GM13976 (cell line): ENCODE measurements around the gene ASTN2.

ENCODE experiments used
- DNase-seq: peaks from one replicate; pipeline ENCODE4 v3.0.0; 2012; ENCODE audit warnings: low spot score
- CTCF ChIP-seq: IDR thresholded peaks from 2 replicates; pipeline ENCODE4 v1.5.1; 2012; ENCODE audit warnings: borderline replicate concordance, mild to moderate bottlenecking; ENCODE audit not compliant: insufficient read depth; ENCODE audit errors: extremely low read depth, missing control alignments, control extremely low read depth
- in situ Hi-C: fragments of 300-500 bp; cut with MboI; formaldehyde crosslinking; loops from one replicate; pipeline ENCODE4 v1.12.0; 2022; ENCODE audit warnings: low sequenced_read_pairs, mixed read lengths, inconsistent platforms; ENCODE audit not compliant: unreplicated experiment

ASTN2 gene

GRCh38 chr9:116986015-116986414 lies 428.8 kb downstream of the ASTN2 start:
- in situ Hi-C loops = no loop called here

GRCh38 chr9:116985596-116985995 lies 429.3 kb downstream of the ASTN2 start:
- no peak for DNase-seq
- no peak for TF ChIP-seq CTCF
- in situ Hi-C loops = no loop called here

More at GRCh38 chr9:116986015-116986414, 428.8 kb downstream of the ASTN2 start:
- no peak for TF ChIP-seq CTCF
- DNase-seq = no peak

- in situ Hi-C loops = no loop called here
These were observed 430.7 kb downstream of the ASTN2 start for GRCh38 chr9:116984111-116984510.

GRCh38 chr9:116980582-116981120 lies 434.2 kb downstream of the ASTN2 start:
- no peak for DNase-seq
- in situ Hi-C loops = no loop called here
- no peak for TF ChIP-seq CTCF

More at GRCh38 chr9:116984111-116984510, 430.7 kb downstream of the ASTN2 start:
- no peak for DNase-seq
- no peak for TF ChIP-seq CTCF

- TF ChIP-seq CTCF = no peak
- in situ Hi-C loops = no loop called here
- DNase-seq = no peak
These were observed 435.4 kb downstream of the ASTN2 start for GRCh38 chr9:116979456-116979855.

- no peak for DNase-seq
- in situ Hi-C loops = no loop called here
- no peak for TF ChIP-seq CTCF
These were observed 436.7 kb downstream of the ASTN2 start for GRCh38 chr9:116978155-116978554.
